Gastroesophageal sphincter (tissue), 3 donors: ENCODE results near the gene PGAP3.

Experiments
- CTCF ChIP-seq, 4 experiments: fragments of 200-600 bp in 2 of 4; fragments of 450-650 bp in 2 of 4; sonication (generic) in 1 of 4; IDR thresholded peaks; one replicate each; pipeline ENCODE4 v1.5.1; 2017 to 2019; ENCODE audit warnings: antibody characterized with exemption in 4 of 4, mild to moderate bottlenecking in 2 of 4, moderate library complexity in 2 of 4
- EP300 ChIP-seq: sonication (generic); formaldehyde crosslinking; IDR thresholded peaks from one replicate; pipeline ENCODE4 v1.6.1; 2017; ENCODE audit warnings: antibody characterized with exemption, mild to moderate bottlenecking
- POLR2A ChIP-seq, 2 donors: fragments of 450-650 bp; IDR thresholded peaks; one replicate each; pipeline ENCODE4 v1.6.1; 2017; ENCODE audit warnings: antibody characterized with exemption in 2 of 2, mild to moderate bottlenecking in 2 of 2, moderate library complexity in 1 of 2

GRCh38 chr17:39638317-39638716 is 49.5 kb downstream of the PGAP3 start:
- TF ChIP-seq CTCF (IDR thresholded peaks at IDR 0.05) = no peak
- TF ChIP-seq EP300 = no peak
- TF ChIP-seq POLR2A (IDR thresholded peaks at IDR 0.05) = no peak
